ENCODE data around the gene MTFR1L.

DNA sequence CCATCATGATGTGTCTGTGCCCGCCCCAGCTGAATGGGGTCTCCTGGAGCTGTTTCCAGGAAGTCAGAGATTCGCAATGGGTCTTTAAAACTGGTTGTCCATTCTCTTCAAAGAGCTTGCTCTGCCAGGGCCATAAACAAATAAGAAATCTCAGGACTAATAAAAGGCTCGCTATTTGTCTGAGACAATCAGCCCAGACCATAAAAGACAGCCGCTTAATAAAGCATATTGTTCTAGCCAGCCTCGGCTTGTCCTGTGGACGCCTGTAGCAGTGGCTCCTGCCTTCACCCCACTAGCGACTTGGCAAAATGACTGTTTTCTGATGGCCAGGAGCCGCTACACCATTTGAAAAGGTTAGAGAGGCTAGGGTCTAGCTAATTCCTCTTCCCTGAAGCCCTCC is 40.4 kb upstream of the MTFR1L start:
- no peak for TF ChIP-seq POLR2A (IDR thresholded peaks at IDR 0.05)
- TF ChIP-seq, protein P1, sequence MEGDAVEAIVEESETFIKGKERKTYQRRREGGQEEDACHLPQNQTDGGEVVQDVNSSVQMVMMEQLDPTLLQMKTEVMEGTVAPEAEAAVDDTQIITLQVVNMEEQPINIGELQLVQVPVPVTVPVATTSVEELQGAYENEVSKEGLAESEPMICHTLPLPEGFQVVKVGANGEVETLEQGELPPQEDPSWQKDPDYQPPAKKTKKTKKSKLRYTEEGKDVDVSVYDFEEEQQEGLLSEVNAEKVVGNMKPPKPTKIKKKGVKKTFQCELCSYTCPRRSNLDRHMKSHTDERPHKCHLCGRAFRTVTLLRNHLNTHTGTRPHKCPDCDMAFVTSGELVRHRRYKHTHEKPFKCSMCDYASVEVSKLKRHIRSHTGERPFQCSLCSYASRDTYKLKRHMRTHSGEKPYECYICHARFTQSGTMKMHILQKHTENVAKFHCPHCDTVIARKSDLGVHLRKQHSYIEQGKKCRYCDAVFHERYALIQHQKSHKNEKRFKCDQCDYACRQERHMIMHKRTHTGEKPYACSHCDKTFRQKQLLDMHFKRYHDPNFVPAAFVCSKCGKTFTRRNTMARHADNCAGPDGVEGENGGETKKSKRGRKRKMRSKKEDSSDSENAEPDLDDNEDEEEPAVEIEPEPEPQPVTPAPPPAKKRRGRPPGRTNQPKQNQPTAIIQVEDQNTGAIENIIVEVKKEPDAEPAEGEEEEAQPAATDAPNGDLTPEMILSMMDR (IDR thresholded peaks at IDR 0.05), result no peak
